Activated CD8-positive, alpha-beta memory T cell treated with anti-CD3 and anti-CD28 coated beads for 4 hours (primary cell): ENCODE results near the gene TTLL8.

Source experiments
- DNase-seq, 2 donors: peaks; one replicate each; pipeline ENCODE4 v3.0.0-alpha.2; 2020; ENCODE audit warnings: low read depth in 2 of 2

TTLL8 gene

GRCh38 chr22:50061824-50062355 is 3.8 kb upstream of the TTLL8 start:
- no peak for DNase-seq

- no peak for DNase-seq
Observed at GRCh38 chr22:50061141-50061823, 3.2 kb upstream of the TTLL8 start.

GRCh38 chr22:50060441-50061140 is 2.5 kb upstream of the TTLL8 start:
- DNase-seq, result no peak

GRCh38 chr22:50059881-50060262 is 1.8 kb upstream of the TTLL8 start:
- no peak for DNase-seq

- DNase-seq, result no peak
Observed at GRCh38 chr22:50058906-50059880, 1.1 kb upstream of the TTLL8 start.

GRCh38 chr22:50057278-50058060 is 629 bp downstream of the TTLL8 start:
- DNase-seq, result no peak

GRCh38 chr22:50056214-50056972 is 1.7 kb downstream of the TTLL8 start:
- DNase-seq, result no peak

GRCh38 chr22:50053861-50054260 is 4.2 kb downstream of the TTLL8 start:
- DNase-seq, result no peak

- no peak for DNase-seq
Observed at GRCh38 chr22:50051930-50052329, 6.2 kb downstream of the TTLL8 start.

GRCh38 chr22:50049299-50050195 is 8.6 kb downstream of the TTLL8 start:
- DNase-seq, result no peak

- no peak for DNase-seq
Observed at GRCh38 chr22:50048836-50049235, 9.3 kb downstream of the TTLL8 start.

GRCh38 chr22:50048061-50048765 is 9.9 kb downstream of the TTLL8 start:
- DNase-seq, result no peak

- DNase-seq, result no peak
Observed at GRCh38 chr22:50047346-50047745, 10.8 kb downstream of the TTLL8 start.

GRCh38 chr22:50046481-50047245 is 11.4 kb downstream of the TTLL8 start:
- DNase-seq, result no peak

GRCh38 chr22:50046019-50046415 is 12.1 kb downstream of the TTLL8 start:
- no peak for DNase-seq

- DNase-seq, result no peak
Observed at GRCh38 chr22:50045211-50046018, 12.7 kb downstream of the TTLL8 start.

- DNase-seq, result no peak
Observed at GRCh38 chr22:50044485-50045118, 13.5 kb downstream of the TTLL8 start.
